CD4-positive, alpha-beta T cell (primary cell): ENCODE measurements around the gene EIF2AK3. TPM values are rescaled to one million over a fixed set of nuclear protein-coding genes. Genes with fewer than 3 reads are reported as not detected.

ENCODE experiments used
- ATAC-seq: fragments of 200-7000 bp; cut with Tn5 transposase; one replicate; pipeline ENCODE4 v1.10.0; 2022; ENCODE audit warnings: mild to moderate bottlenecking; ENCODE audit not compliant: poor library complexity
- CTCF ChIA-PET: fragments of 350-600 bp; sonication (Branson Sonifier 250); formaldehyde crosslinking; loops from one replicate; lab custom pipeline; 2021; ENCODE audit warnings: antibody characterized with exemption, inconsistent platforms; lab: Charles Lee
- POLR2A ChIA-PET: fragments of 350-600 bp; sonication (Branson Sonifier 250); formaldehyde crosslinking; loops from one replicate; lab custom pipeline; 2021; ENCODE audit warnings: antibody characterized with exemption, inconsistent platforms; lab: Charles Lee
- DNase-seq, 14 experiments: peaks; one replicate each; pipeline ENCODE4 v3.0.0-alpha.2; 2013 to 2020; ENCODE audit warnings: mixed read lengths in 2 of 14
- H3K27ac ChIP-seq, 2 donors: one replicate each; pipeline versions ENCODE4 v1.5.1 to v1.7.0; 2013; ENCODE audit warnings: low read length in 2 of 2, low read depth in 1 of 2, mild to moderate bottlenecking in 1 of 2
- H3K27me3 ChIP-seq, 2 experiments: 1 replicate in 1 of 2; 2 replicates in 1 of 2; pipeline versions ENCODE4 v1.6.1 to v1.7.0; 2013; ENCODE audit warnings: low read length in 2 of 2, control low read depth in 1 of 2, mild to moderate bottlenecking in 1 of 2, moderate library complexity in 1 of 2; ENCODE audit not compliant: insufficient read depth in 2 of 2, control insufficient read depth in 1 of 2
- H3K36me3 ChIP-seq: one replicate; pipeline ENCODE4 v1.6.1; 2013; ENCODE audit warnings: low read length, control low read depth; ENCODE audit not compliant: insufficient read depth
- H3K4me1 ChIP-seq: one replicate; pipeline ENCODE4 v1.6.1; 2013; ENCODE audit warnings: low read length, control low read depth; ENCODE audit not compliant: insufficient read depth
- H3K4me3 ChIP-seq: one replicate; pipeline ENCODE4 v1.5.1; 2013; ENCODE audit warnings: mild to moderate bottlenecking, low read length, moderate library complexity
- H3K9me3 ChIP-seq, 2 experiments: 1 replicate in 1 of 2; 2 replicates in 1 of 2; pipeline versions ENCODE4 v1.6.1 to v1.7.0; 2013; ENCODE audit warnings: low read length in 2 of 2, mild to moderate bottlenecking in 2 of 2, control low read depth in 1 of 2, moderate library complexity in 1 of 2; ENCODE audit not compliant: control insufficient read depth in 1 of 2, insufficient read depth in 1 of 2
- H3K27ac Mint-ChIP-seq: one replicate; pipeline ENCODE4 v1.8.0; 2020; ENCODE audit warnings: mixed read lengths
- H3K27me3 Mint-ChIP-seq: one replicate; pipeline ENCODE4 v1.8.0; 2021; ENCODE audit warnings: mixed read lengths
- H3K36me3 Mint-ChIP-seq: one replicate; pipeline ENCODE4 v1.8.0; 2021; ENCODE audit warnings: low read depth, mixed read lengths
- H3K4me1 Mint-ChIP-seq: one replicate; pipeline ENCODE4 v1.8.0; 2021; ENCODE audit warnings: low read depth, mixed read lengths
- H3K4me3 Mint-ChIP-seq: one replicate; pipeline ENCODE4 v1.8.0; 2020; ENCODE audit warnings: mild to moderate bottlenecking, mixed read lengths
- H3K9me3 Mint-ChIP-seq: one replicate; pipeline ENCODE4 v1.8.0; 2020; ENCODE audit warnings: mixed read lengths
- CTCF ChIP-seq: fragments of 200-600 bp; IDR thresholded peaks from one replicate; pipeline ENCODE4 v1.8.0; 2022; ENCODE audit warnings: antibody characterized with exemption, mild to moderate bottlenecking
- intact Hi-C, 2 experiments: fragments of 100-400 bp; cut with DNase I in 1 of 2; cut with micrococcal nuclease in 1 of 2; formaldehyde crosslinking; loops; one replicate each; pipeline versions ENCODE4 v1.15.1 to v1.9.0; 2023 to 2025; cut with DNase I, micrococcal nuclease
- total RNA-seq, 174 experiments: library from RNA in 2 of 174; stranded (reverse) in 2 of 174; gene quantifications; one replicate each; pipeline ENCODE4 v1.2.3 and lab custom pipeline; 2021 to 2026

Gene EIF2AK3
- total RNA-seq, 2 experiments from 2014 or later = 30.6 to 37.0 TPM

GRCh38 chr2:88568179-88568578 is 59.1 kb downstream of the EIF2AK3 start:
- ChIA-PET POLR2A (no interaction called here), CTCF (no interaction called here)
- no peak overlapping the region for H3K27ac ChIP-seq
- Mint-ChIP-seq H3K27ac (no peak overlapping the region), H3K27me3 (no peaks in the 10 kb centered on the region), H3K4me1 (no peaks in the 10 kb centered on the region), H3K9me3 (no peaks in the 10 kb centered on the region), H3K36me3 (peaks cover 70% of the 10 kb centered on the region), H3K4me3 (no peak overlapping the region)
- no peak for TF ChIP-seq CTCF
- no peaks in the 10 kb centered on the region for H3K9me3 ChIP-seq
- DNase-seq (no peak), ATAC-seq (no peak)
- H3K4me1 ChIP-seq = no peaks in the 10 kb centered on the region
- no peak overlapping the region for H3K4me3 ChIP-seq
- intact Hi-C loops = no loop called here
- H3K36me3 ChIP-seq = peaks cover 39% of the 10 kb centered on the region
- no peaks in the 10 kb centered on the region for H3K27me3 ChIP-seq

GRCh38 chr2:88564402-88564801 is 62.9 kb downstream of the EIF2AK3 start:
- no peaks in the 10 kb centered on the region for H3K4me1 ChIP-seq
- Mint-ChIP-seq H3K4me3 (no peak overlapping the region), H3K27ac (no peak overlapping the region), H3K27me3 (no peaks in the 10 kb centered on the region), H3K4me1 (no peaks in the 10 kb centered on the region), H3K9me3 (no peaks in the 10 kb centered on the region), H3K36me3 (peaks cover 71% of the 10 kb centered on the region)
- H3K4me3 ChIP-seq = no peak overlapping the region
- no peak for TF ChIP-seq CTCF
- H3K27ac ChIP-seq = no peak overlapping the region
- H3K27me3 ChIP-seq = no peaks in the 10 kb centered on the region
- ChIA-PET CTCF (no interaction called here), POLR2A (no interaction called here)
- intact Hi-C loops = no loop called here
- peaks cover 32% of the 10 kb centered on the region for H3K36me3 ChIP-seq
- ATAC-seq = no peak
- no peaks in the 10 kb centered on the region for H3K9me3 ChIP-seq
- no peak for DNase-seq

- Histone ChIP-seq H3K9me3 (no peaks in the 10 kb centered on the region), H3K27ac (no peak overlapping the region), H3K36me3 (peaks cover 34% of the 10 kb centered on the region), H3K4me1 (no peaks in the 10 kb centered on the region), H3K27me3 (no peaks in the 10 kb centered on the region), H3K4me3 (no peak overlapping the region)
- DNase-seq (no peak), ATAC-seq (no peak)
- no peaks in the 10 kb centered on the region for H3K27me3 Mint-ChIP-seq
- no peak overlapping the region for H3K27ac Mint-ChIP-seq
- H3K9me3 Mint-ChIP-seq = no peaks in the 10 kb centered on the region
- TF ChIP-seq CTCF = no peak
- H3K4me3 Mint-ChIP-seq = no peak overlapping the region
- H3K36me3 Mint-ChIP-seq = peaks cover 72% of the 10 kb centered on the region
- CTCF ChIA-PET = no interaction called here
- no peaks in the 10 kb centered on the region for H3K4me1 Mint-ChIP-seq
- intact Hi-C loops = no loop called here
- POLR2A ChIA-PET = no interaction called here
Observed at GRCh38 chr2:88563129-88563528, 64.1 kb downstream of the EIF2AK3 start.
